Cortex of kidney (tissue), 1 donor: Measurements from ENCODE around the gene MAPKAPK3.

Experiments
- DNase-seq: peaks from one replicate; lab custom pipeline; 2025; lab: John Stamatoyannopoulos, UW

MAPKAPK3 gene

DNA sequence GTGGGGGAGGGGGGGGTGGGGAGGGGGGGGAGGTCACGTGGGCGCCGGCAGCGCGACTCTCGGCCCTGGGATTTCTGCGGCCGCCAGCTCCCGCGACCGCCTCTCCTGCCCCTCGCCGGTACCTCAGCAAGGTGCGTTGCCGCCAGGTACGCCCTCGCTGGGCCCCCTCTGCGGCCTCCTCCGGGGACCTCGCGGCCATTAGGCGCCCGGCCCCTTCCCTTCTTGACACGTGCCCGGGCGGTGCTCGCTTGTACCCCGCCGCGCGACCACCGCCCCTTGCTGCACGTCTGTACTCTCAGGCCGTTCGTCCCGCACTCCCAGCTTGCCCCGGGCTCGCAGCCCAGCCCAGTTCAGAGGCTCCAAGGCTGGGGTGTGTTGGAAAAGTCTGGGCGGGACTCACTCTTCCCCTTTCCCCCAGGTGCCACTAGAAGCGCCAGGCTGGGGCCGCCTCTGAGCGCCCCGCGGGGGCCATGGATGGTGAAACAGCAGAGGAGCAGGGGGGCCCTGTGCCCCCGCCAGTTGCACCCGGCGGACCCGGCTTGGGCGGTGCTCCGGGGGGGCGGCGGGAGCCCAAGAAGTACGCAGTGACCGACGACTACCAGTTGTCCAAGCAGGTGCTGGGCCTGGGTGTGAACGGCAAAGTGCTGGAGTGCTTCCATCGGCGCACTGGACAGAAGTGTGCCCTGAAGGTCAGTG is at the start of gene MAPKAPK3:
TSS of gene MAPKAPK3 (plus strand) at position 56 of the 696 bp plus-strand sequence. CDS start at position 471, 415 bp downstream.
- no peak for DNase-seq

DNA sequence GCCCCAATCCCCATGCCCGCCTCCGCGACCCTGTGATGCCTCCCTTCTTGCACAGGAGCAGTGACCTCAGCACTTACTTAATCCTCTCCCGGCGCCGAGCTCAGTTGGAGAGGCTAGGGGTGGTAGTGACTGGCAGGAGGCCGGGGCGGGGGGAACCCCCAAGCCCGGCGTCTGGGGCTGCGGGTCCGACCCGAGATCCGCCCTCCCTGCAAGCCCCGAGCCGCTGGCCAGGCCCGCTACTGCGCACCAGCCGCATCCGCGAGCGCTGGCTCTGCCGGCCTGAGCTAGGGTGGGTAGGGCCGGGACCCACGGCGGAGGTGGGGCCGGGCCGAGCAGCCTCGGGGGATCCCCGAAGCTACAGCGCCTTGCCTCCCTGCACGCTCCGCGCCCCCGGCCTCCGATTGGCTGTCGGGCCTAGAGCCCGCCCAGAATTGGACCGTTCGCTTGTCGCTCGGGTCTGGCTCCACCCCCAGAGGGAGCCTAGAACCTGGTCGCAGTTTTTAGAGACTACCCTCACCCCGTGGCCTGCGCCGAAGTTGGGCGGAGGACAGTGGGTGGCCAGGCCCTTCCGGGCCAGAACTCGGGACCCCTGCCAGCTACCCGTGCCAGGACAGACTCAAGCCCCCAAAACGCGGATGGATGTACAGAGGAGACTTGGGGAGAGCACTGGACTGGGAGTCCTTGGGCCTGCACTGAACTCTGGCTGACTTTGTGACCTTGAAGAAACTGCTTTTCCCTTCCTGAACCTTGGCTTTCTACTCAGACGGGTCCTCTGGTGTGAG is 49.4 kb upstream of the MAPKAPK3 start, which contains the start of gene C3orf18:
TSS of gene C3orf18 (minus strand) at position 362 of the 782 bp plus-strand sequence. CDS start 2,048 bp downstream, outside the sequence.
- DNase-seq: no peak

DNA sequence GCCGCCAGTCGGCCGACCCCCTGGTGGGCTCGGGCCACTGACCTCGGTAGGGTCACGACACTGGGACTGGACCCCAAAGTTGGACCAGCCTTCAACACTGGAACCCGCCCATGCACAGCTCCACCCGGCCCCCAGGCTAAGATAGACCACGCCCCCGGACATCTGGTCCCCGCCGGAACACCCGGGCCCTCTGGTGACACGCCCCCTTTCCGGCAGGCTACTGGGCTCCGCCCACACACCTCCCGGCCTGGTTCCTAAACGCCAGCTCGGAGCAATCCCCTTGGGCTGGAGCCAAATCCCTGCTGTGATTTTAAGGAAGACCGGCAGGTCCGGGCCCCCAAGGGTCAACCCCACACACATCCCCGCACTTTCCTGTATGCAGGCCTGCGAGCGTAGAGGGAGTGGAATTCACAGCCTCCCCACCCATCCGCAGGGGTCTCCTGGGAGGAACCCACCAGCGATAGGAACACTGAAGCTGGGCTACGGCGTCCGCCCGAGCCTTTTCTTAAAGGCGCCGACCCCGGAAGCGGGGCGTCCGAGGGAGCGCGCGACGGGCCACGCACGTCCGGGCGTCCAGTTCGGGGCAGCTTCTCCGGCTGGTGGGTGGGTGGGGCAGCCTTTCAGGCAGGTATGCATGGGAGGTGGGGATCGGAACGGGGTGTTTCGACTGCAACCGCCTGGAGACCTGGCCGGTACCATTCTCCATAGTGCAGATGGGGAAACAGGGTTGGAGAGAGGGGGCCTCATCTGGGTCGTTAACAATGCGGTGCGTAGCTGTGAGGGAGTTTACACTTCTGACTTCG is 47.8 kb upstream of the MAPKAPK3 start, which contains the start of gene HEMK1:
TSS of gene HEMK1 (plus strand) at position 576 of the 803 bp plus-strand sequence. CDS start 1,583 bp downstream, outside the sequence.
- peak; percentile 66 for DNase-seq

DNA sequence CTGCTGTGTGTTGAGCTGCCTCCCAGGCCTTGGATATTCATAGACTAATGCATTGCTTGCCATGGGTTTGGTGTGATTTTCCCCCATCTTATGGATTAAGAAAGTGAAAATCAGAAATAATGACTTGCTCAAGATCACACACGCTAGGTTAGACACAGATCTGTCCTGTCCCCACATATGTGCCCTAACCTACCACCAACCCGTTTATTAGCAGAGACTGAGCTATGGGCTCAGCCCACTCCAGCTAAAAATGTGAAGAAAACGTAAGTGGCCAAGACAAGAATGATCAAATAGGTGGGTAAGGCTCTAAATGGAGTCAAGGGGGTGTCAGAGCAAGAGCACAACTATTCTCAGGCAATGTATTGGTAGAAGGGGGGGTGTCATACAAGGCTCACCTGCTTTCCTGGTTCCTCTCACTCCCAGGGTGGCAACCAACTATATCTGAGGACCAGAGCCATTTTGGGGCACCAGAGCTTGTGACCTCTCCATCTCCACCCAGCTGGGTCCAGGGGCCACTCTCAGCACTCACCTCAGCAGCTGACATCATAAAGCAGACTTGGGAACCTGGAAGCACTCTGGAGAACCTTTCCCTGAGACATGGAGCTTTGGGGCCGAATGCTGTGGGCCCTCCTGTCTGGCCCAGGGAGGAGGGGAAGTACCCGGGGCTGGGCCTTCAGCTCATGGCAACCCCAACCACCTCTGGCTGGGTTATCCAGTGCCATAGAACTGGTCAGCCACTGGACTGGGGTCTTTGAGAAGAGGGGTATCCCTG is 46.3 kb upstream of the MAPKAPK3 start:
- DNase-seq: no peak

DNA sequence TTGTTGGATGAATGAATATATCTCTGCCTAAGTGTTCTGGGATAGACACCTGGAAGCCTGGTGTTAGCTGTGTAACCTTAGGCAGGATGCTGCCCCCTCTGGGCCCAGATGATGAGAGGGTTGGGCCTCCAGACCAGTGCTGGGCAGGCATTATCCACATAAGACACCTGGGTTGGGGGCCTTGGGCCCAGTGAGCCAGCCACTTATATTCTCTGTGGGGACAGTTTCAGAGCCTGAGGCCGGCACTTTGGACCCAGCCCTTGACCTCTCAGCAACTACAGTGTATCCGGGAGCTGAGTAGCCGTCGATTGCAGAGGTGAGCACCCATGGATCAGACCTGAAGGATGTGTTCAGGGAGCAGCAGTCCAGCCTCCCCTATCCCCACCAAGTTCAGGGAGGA is 45.5 kb upstream of the MAPKAPK3 start:
- no peak for DNase-seq

DNA sequence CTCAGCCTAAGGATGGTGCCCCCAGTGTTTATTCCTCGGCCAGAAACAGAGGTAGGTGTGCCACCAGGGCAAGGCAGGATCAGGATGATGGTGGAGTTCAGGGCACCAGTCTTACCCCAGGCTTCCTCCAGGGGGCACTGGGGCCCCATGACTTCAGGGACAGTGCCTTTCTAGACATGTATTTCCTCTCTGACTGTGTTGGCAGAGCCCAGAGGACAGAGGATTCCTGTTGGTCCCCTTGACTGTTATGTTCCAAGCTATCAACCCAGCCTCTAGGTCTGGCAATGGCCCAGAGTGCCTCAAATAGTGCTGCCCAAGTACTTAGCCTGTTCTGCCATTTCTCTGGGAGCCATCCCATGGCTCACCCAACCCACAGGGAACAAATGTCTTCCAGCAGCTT is 44.8 kb upstream of the MAPKAPK3 start:
- no peak for DNase-seq

DNA sequence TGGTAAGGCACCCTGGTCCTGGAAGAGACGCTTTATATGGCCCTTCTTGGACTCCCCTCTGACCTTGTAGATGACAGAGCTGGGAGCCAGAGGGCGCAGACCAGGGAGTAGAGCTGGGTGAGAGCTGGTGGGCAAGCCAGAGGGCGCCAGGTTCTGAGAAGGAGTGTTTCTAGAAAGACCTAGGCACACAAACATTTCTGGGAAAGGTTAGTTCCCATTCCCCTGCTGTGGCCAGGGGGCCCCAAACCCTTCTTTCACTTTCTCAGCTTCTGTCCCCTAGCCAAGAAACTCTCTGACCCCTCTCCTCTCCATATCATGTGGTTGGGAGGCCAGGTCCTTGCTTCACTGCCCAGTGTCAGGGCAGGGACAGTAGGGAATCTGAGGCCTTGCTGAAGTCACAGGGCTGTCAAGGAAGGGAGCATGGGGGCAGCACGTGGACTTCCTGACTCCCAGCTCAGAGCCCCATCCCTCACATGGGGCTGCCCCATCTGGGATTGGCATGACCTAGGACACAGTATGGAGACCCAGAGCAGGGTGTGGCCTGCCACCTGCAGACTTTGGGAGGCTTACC is 44.1 kb upstream of the MAPKAPK3 start:
- DNase-seq: no peak

DNA sequence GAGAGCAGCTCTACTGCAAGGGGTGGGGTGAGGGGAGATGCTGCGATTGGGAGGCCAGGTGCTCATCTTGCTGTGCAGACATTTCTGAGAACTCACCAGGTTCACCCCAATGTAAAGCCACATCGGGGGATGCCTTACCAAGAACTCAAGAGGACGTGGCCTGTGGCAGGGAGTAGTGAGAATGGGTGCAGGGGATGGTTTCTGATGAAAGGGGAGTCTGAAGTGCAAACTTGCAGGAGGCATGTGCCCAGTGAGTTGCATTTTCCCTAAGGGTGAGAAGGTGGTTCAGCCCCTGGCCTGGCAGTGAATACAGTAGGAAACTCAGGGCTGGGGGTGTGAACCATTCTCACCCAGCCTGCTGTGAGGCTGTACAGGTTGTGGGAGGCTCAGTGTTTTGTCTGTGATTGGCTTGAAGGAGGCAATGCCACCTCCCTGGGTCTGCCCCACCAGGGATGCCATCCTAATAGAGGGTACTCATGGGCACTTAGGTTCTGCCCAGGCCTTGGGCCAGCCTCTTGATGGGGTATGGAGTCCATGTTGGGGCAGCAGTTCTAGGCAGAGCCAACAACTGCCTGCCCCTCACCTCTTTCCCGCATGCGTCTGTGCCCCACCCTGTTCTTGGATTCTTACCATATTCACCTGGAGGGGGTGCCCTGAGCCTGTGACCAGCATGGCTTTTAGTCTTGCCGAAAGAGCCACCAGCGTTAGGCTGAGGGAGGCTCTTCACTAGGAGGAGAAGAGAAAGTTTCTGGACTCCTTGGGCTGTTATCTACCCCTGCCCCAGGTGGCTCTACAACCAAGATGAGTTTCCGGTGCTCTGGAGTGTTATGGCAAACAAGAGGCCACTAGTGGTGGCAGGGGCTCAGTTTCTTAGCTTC is 43.1 kb upstream of the MAPKAPK3 start:
- DNase-seq: no peak

DNA sequence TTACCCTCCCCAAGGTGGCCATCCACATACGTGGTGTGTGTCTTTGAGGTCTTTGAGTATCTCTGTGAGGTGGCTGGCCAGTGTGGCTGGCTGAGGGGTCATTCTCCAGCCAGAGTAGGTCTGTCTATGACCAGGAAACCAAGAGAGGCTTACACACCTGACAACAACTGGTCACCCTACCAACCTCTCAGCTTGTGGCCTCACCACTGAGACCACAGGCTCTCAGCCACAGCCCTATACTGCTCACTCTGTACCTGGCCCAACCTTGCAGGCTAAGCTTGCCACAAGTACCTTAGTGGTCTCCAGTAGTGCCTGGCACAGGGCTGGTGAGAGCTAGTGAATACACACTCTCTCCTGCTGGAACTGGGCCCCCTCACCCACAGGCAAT is 42.5 kb upstream of the MAPKAPK3 start:
- no peak for DNase-seq

DNA sequence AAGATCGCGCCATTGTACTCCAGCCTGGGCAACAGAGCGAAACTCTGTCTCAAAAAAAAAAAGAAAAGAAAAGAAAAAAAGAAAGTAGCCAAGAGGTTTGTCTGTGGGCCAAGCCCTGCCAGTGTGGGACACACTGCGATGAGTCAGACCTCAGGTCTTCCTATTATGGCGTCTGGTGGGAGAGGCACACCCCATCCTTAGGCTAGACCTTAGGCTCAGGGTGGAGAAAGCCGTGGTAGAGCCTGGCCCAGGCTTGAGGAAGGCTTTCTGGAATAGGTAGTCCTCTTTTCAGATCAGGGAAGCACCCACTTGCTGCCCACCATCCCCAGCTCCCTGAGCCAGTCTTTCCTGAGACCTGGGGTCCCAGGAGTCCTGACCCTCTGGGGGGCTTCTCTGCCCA is 41.6 kb upstream of the MAPKAPK3 start:
- no peak for DNase-seq

DNA sequence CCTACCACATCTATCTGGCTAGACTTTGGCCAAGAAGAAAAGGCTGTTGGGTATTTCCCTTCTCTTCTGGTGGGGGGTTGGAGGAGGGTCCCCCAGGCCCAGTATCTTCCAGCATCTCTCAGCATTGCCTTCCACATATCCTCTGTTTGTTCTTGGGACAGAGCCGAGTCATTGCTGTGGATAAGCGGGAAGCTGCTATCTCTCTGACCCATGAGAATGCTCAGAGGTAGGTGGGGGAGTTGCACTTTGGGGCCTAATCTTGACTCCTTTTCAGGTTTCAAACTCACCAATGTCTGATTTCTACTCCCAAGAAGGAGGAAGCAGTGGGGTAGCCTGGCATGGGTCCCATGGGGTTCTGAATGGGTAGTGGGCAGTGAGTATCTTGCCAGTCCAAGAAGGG is 39.6 kb upstream of the MAPKAPK3 start:
- no peak for DNase-seq

DNA sequence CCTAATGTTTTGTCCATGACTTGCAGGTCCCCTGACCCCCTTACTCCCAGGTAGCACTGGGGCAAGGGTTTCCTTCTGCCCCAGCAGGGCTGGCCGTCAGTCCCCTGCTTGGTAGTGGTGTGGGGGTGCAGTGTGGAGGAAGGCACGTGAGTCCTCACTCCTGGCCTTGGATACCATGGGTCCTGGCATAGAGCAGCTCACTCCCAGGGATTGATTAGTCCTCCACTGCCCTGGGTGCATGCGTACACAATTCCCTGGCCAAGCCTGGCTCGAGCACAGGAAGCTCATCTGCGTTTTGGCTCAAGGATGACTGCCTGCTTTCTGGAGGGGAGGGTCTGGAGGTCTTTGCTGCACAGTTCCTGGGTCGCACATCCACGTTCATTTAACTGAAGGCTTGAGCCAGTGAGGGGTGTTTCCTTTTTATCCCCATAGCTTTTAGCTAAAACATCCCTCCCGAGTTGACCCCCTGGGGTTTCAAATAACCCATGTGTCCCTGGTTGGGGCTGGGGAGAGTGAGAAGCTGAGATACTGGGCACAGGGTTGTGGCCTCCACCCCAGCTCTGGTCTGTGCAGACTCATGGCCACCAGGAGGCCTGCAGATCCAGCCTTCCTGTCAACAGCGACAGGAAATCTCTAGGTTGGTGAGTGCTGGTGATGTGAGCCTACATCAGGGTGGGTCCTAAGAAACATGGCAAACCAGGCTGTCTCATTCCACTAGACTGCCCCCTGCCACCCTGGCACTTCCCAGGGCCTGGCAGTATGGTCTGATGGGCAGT is 36.1 kb upstream of the MAPKAPK3 start:
- no peak for DNase-seq

DNA sequence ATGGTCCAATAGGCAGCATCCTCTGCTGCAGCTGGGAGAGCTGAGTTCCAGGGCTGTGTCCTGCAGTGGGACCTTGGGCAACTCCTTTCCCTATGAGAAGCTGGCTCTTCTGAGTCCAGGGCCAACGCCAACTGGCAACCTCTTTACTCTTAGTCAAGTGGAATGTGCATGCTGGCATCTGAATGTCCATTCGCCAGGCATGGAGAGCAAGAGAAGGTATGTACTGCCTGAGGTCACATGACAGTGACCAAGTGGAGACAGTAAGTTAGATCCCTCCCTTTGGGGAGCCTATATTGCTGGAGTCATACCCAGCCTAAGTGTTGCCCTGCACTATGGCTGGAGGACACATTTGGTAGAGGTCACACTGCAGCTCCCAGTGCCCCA is 35.5 kb upstream of the MAPKAPK3 start:
- DNase-seq: no peak

DNA sequence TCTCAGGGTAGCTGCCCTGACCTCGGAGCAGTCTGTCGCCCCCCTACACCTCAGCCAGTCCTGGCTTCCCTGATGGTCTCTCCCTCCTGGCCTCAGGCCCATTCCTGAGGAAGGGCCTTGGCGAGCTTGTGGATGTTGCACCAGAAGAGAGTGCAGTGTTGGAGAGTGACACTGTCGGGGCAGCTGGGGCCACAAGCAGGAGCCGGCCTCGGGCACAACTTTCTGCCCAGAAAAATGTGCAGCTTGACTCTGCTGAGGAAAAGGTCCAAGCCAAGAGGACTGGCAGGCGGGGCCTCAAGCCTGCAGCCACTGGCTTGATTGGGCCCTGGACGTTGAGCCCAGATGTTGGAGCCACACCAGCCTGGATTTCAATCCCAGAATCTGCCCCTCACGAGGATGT is 34.9 kb upstream of the MAPKAPK3 start:
- no peak for DNase-seq

DNA sequence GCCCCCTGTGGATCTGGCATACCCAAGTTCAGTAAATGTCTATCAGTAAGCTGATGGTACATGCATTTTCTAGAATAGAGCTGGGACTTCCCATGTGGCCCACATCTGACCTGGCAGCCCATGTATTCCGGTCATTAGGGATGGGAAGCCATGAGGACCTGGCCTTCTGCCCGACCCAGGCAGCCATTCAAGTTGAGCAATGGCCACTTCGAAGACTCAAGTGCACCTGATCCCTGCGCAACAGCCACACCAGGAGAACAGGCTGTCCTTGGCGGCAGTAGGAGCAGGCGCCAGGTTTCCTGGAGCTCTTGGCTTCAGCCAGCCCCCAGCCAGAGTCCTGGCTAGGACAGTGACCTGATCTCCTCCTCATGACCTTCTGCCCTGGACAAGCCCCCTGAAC is 33.1 kb upstream of the MAPKAPK3 start:
- DNase-seq: no peak

DNA sequence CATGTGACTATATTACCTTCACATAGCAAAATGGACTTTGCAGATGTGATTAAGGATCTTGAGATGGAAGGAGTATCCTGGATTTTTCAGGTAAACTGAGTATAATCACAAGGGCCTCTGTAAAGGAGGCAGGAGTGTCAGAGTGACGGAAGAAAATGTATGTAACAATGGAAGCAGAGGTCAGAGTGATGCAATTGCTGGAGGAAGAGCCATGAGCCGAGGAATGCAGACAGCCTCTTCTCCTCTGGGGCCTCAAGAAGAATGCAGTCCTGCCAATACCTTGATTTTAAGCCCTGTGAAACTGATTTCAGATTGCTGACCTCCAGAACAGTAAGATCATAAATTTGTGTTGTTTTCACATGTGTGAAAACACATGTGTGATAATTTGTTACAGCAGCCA is 32.6 kb upstream of the MAPKAPK3 start:
- DNase-seq: no peak

DNA sequence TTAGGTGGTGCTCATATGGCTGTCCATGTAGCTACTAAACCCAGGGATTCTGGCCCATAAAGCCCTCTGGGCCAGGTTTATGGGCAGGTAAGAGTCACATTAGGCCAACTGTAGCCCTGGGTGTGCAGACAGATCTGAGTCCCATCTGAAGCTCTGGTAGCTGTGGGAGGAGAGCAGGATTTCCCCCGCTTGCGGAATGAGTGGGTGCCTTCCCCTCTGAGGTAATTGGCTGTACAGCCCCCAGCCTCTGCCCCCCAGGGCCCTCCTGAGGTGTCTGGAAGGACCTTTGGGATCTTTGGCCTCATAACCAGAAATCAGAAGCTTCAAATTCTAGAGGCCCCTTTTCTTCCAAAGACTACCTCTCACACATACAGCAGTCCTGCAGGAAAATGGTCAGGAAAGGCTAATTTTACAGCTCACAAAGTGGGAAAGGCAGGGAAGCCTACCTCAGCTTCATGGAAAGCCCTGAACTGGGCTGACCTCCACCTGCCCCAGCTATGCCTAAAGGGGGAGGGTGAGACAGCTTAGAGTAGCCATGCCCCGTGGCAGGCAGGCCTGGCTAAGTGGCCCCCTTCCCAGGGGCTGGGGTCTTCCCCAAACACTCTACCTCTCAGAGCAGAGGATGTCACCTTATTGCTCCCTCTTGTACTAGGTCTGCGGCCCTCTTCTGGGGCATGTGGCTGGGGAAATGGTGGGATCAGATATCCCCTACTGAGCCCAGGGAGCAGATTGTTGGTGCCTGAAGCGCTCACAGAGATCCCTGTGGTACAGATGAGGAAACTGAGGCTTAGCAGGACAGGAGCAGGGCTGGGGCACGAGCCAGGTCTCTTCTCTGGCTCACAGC is 30.8 kb upstream of the MAPKAPK3 start:
- DNase-seq: no peak

DNA sequence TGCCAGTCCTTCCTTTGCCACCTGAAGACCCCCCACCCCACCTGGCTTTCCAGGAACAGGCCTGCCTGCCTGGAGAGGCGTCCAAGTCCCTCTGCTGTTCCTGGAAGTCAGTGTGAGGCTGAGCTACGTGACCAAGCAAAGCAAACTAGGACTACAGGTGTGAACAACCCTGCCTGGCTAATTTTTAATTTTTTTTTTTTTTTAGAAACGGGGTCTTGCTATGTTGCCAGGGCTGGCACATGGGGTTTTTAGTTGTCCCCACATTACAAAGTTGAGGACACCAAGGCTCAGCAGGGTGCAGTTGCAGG is 30.2 kb upstream of the MAPKAPK3 start:
- no peak for DNase-seq

DNA sequence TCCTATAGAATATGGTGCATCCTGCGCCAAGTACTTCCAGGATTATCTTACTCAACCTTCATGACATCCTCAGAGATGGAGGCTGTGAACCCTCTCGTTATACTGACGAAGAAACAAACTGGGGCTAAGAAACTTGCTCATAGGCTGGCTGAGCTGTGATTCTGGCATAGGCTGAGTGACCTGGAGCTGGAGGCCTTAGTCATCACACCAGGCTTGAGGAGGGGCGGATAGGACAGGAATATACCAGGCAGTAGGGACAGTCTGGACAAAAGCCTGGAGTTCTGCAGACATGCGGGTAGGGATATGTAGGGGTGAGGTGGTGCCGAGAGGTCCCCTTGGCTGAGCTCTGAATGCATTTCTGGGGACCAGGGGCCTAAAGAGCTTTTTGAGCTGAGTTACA is 29.6 kb upstream of the MAPKAPK3 start:
- no peak for DNase-seq
